HCT116 (cell line): ENCODE results near the gene PROKR2. TPM values are rescaled to one million over a fixed set of nuclear protein-coding genes. Genes with fewer than 3 reads are reported as not detected.

Experiments
- ATAC-seq: fragments of 200-7000 bp; cut with Tn5 transposase; 2 replicates; pipeline ENCODE4 v1.9.1; 2020; ENCODE audit warnings: mild to moderate bottlenecking, moderate library complexity
- BruUV-seq: library from RNA; stranded (reverse); fragments of 400-500 nt; replicated peaks from 2 replicates; lab custom pipeline; 2021; lab: Mats Ljungman, UMichigan
- CTCF ChIA-PET: fragments of 300-600 bp; sonication (Branson Sonifier 250); formaldehyde crosslinking; loops from one replicate; lab custom pipeline; 2021; ENCODE audit warnings: antibody characterized with exemption; lab: Charles Lee
- POLR2A ChIA-PET: fragments of 300-600, 350-600 bp; sonication (Branson Sonifier 250); formaldehyde crosslinking; loops from one replicate; lab custom pipeline; 2021; ENCODE audit warnings: antibody characterized with exemption; lab: Charles Lee
- RAD21 ChIA-PET, 2 experiments: fragments of 300-600 bp; sonication (Branson Sonifier 250); formaldehyde crosslinking; loops; one replicate each; lab custom pipeline; 2023; ENCODE audit warnings: low total read pairs in 2 of 2; ENCODE audit not compliant: uncharacterized antibody in 2 of 2, unreplicated experiment in 2 of 2, low non-redundant PET in 1 of 2; lab: Charles Lee
- DNase-seq: peaks from one replicate; pipeline ENCODE4 v3.0.0-alpha.2; 2010; ENCODE audit warnings: low read depth, low spot score
- H2AFZ ChIP-seq: fragments of 200-600 bp; shearing (Covaris generic), sonication (generic); 2 replicates; pipeline ENCODE4 v1.6.1; 2017; ENCODE audit warnings: low read depth, mixed run types, mixed read lengths, antibody characterized with exemption, low read length; ENCODE audit not compliant: poor library complexity, severe bottlenecking
- H3K27ac ChIP-seq: 2 replicates; pipeline ENCODE4 v1.5.1; 2012; ENCODE audit warnings: low read depth, low read length
- H3K27me3 ChIP-seq: fragments of 200-600 bp; sonication (generic); 2 replicates; pipeline ENCODE4 v1.6.1; 2016; ENCODE audit warnings: mixed run types, low read length, mixed read lengths; ENCODE audit not compliant: insufficient read depth
- H3K36me3 ChIP-seq, 2 experiments: fragments of 200-500 bp in 1 of 2; fragments of 200-600 bp in 1 of 2; sonication (Bioruptor generic) in 1 of 2; sonication (generic) in 1 of 2; 2 replicates each; pipeline versions ENCODE4 v1.5.1 to v1.6.1; 2014 to 2016; ENCODE audit warnings: low read length in 2 of 2, inconsistent platforms in 1 of 2, mixed read lengths in 1 of 2, mixed run types in 1 of 2; ENCODE audit not compliant: insufficient read depth in 2 of 2, control insufficient read depth in 1 of 2
- H3K4me1 ChIP-seq, 2 experiments: fragments of 200-600 bp in 1 of 2; sonication (generic) in 1 of 2; 2 replicates each; pipeline versions ENCODE4 v1.5.1 to v1.6.1; 2012 to 2017; ENCODE audit warnings: low read length in 2 of 2, inconsistent platforms in 1 of 2, mild to moderate bottlenecking in 1 of 2, mixed read lengths in 1 of 2, mixed run types in 1 of 2, moderate library complexity in 1 of 2; ENCODE audit not compliant: insufficient read depth in 2 of 2, control insufficient read depth in 1 of 2
- H3K4me2 ChIP-seq: fragments of 200-600 bp; sonication (generic); 2 replicates; pipeline ENCODE4 v1.6.1; 2017; ENCODE audit warnings: mixed run types, low read length, mixed read lengths
- H3K4me3 ChIP-seq, 2 experiments: fragments of 200-600 bp in 1 of 2; sonication (generic) in 1 of 2; replicated peaks in 1 of 2; 2 replicates each; pipeline ENCODE4 v1.5.1; 2011 to 2016; ENCODE audit warnings: low read length in 2 of 2, control low read depth in 1 of 2, low read depth in 1 of 2, mild to moderate bottlenecking in 1 of 2, mixed read lengths in 1 of 2, mixed run types in 1 of 2
- H3K79me2 ChIP-seq: fragments of 200-600 bp; sonication (generic); 2 replicates; pipeline ENCODE4 v1.6.1; 2017; ENCODE audit warnings: mild to moderate bottlenecking, mixed run types, low read length, moderate library complexity, mixed read lengths; ENCODE audit not compliant: insufficient read depth
- H3K9ac ChIP-seq: fragments of 200-600 bp; sonication (generic); 2 replicates; pipeline ENCODE4 v1.6.1; 2016; ENCODE audit warnings: low read length, mixed read lengths
- H3K9me2 ChIP-seq: fragments of 200-600 bp; sonication (generic), shearing (Covaris generic); 2 replicates; pipeline ENCODE4 v1.6.1; 2017; ENCODE audit warnings: mixed run types, mild to moderate bottlenecking, moderate library complexity; ENCODE audit not compliant: insufficient read depth
- H3K9me3 ChIP-seq, 2 experiments: fragments of 200-500 bp in 1 of 2; fragments of 200-600 bp in 1 of 2; sonication (Bioruptor generic) in 1 of 2; sonication (generic) in 1 of 2; 2 replicates each; pipeline ENCODE4 v1.6.1; 2014 to 2017; ENCODE audit warnings: low read length in 2 of 2, mixed read lengths in 2 of 2, inconsistent platforms in 1 of 2, low read depth in 1 of 2, mild to moderate bottlenecking in 1 of 2, mixed run types in 1 of 2, moderate library complexity in 1 of 2; ENCODE audit not compliant: control insufficient read depth in 1 of 2, insufficient read depth in 1 of 2
- H4K20me1 ChIP-seq: fragments of 200-600 bp; sonication (generic), shearing (Covaris generic); 2 replicates; pipeline ENCODE4 v1.6.1; 2017; ENCODE audit warnings: mixed run types, mild to moderate bottlenecking, moderate library complexity; ENCODE audit not compliant: insufficient read depth
- CBX3 ChIP-seq: IDR thresholded peaks from 2 replicates; pipeline ENCODE4 v1.6.1; 2012; ENCODE audit warnings: low read depth
- EZH2phosphoT487 ChIP-seq: fragments of 200-600 bp; IDR thresholded peaks from 2 replicates; pipeline ENCODE4 v1.6.1; 2018; ENCODE audit warnings: antibody characterized with exemption, borderline replicate concordance
- FOSL1 ChIP-seq: IDR thresholded peaks from 2 replicates; pipeline ENCODE4 v1.6.1; 2012; ENCODE audit warnings: low read depth
- POLR2A ChIP-seq: IDR thresholded peaks from 2 replicates; pipeline ENCODE4 v1.7.0; 2011; ENCODE audit warnings: borderline replicate concordance; ENCODE audit not compliant: insufficient read depth, insufficient read length; ENCODE audit errors: extremely low read depth
- RAD21 ChIP-seq: IDR thresholded peaks from 2 replicates; pipeline ENCODE4 v1.6.1; 2012; ENCODE audit warnings: low read depth, mild to moderate bottlenecking
- SIN3A ChIP-seq: IDR thresholded peaks from 2 replicates; pipeline ENCODE4 v1.6.1; 2012; ENCODE audit warnings: low read depth
- SP1 ChIP-seq: IDR thresholded peaks from 2 replicates; pipeline ENCODE4 v1.6.1; 2012; ENCODE audit warnings: low read depth
- SRF ChIP-seq: IDR thresholded peaks from 2 replicates; pipeline ENCODE4 v1.6.1; 2012; ENCODE audit warnings: low read depth
- TCF7L2 ChIP-seq: IDR thresholded peaks from 2 replicates; pipeline ENCODE4 v1.7.0; 2011; ENCODE audit warnings: borderline replicate concordance, inconsistent platforms; ENCODE audit not compliant: insufficient read depth, insufficient read length; ENCODE audit errors: extremely low read depth
- YY1 ChIP-seq: IDR thresholded peaks from 2 replicates; pipeline ENCODE4 v1.6.1; 2011; ENCODE audit warnings: low read length, low read depth, moderate library complexity, mild to moderate bottlenecking; ENCODE audit not compliant: insufficient replicate concordance; ENCODE audit errors: extremely low read depth
- ZFX ChIP-seq: fragments of 450-650 bp; IDR thresholded peaks from 2 replicates; pipeline ENCODE4 v1.6.1; 2017
- ZNF274 ChIP-seq: fragments of 200-500 bp; sonication (Bioruptor generic); IDR thresholded peaks from 2 replicates; pipeline ENCODE4 v1.6.1; 2014; ENCODE audit warnings: mild to moderate bottlenecking, low read depth, low read length, inconsistent platforms
- intact Hi-C: fragments of 100-400 bp; cut with micrococcal nuclease; formaldehyde crosslinking; loops from 2 replicates; pipeline ENCODE4 v1.10.0; 2022
- total RNA-seq: library from RNA; stranded (reverse); gene quantifications from one replicate; pipeline ENCODE4 v1.2.1, GENCODE V29; 2021; ENCODE audit not compliant: unreplicated experiment
- TF ChIP-seq, protein P1 (sequence below): IDR thresholded peaks from 2 replicates; pipeline ENCODE4 v1.6.1; 2012
- TF ChIP-seq, protein P2 (sequence below): IDR thresholded peaks from 2 replicates; pipeline ENCODE4 v1.6.1; 2012
- TF ChIP-seq, protein P3 (sequence below): IDR thresholded peaks from 2 replicates; pipeline ENCODE4 v1.6.1; 2012; ENCODE audit warnings: low read depth

The PROKR2 gene
- total RNA-seq, 1 experiment from 2014 or later = not detected

DNA sequence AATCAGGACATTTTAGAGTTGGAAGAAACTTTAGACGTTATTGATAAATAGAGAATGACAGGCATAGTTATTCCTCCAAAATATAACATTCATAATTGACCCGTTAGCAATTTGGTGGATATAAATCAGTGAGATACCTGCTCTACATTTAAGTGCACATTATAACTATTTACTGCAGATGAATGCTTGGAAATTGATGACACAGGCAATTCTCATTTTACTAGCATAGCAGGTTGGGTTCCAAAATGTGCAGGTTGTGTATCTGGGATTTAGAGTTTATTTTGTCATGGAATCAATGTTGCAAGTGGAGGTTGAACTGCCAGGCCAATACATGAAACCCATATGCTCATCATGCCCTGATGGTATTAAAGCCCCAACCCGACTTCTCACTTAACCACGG is 44.4 kb upstream of the PROKR2 start:
- no TSS peak for BruUV-seq
- ChIA-PET CTCF (no interaction called here), POLR2A (no interaction called here), RAD21 (no interaction called here)
- TF ChIP-seq SIN3A = no peak
- TF ChIP-seq, protein P1, sequence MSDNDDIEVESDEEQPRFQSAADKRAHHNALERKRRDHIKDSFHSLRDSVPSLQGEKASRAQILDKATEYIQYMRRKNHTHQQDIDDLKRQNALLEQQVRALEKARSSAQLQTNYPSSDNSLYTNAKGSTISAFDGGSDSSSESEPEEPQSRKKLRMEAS = no peak
- no peak for TF ChIP-seq SP1
- TF ChIP-seq CBX3 = no peak
- TF ChIP-seq RAD21 = no peak
- TF ChIP-seq FOSL1 = no peak
- no peak for TF ChIP-seq ZNF274
- TF ChIP-seq TCF7L2 = no peak
- no peak for TF ChIP-seq POLR2A
- TF ChIP-seq, protein P2, sequence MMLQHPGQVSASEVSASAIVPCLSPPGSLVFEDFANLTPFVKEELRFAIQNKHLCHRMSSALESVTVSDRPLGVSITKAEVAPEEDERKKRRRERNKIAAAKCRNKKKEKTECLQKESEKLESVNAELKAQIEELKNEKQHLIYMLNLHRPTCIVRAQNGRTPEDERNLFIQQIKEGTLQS = no peak
- TF ChIP-seq YY1 = no peak
- no peak for TF ChIP-seq SRF
- TF ChIP-seq EZH2phosphoT487 = no peak
- TF ChIP-seq, protein P3, sequence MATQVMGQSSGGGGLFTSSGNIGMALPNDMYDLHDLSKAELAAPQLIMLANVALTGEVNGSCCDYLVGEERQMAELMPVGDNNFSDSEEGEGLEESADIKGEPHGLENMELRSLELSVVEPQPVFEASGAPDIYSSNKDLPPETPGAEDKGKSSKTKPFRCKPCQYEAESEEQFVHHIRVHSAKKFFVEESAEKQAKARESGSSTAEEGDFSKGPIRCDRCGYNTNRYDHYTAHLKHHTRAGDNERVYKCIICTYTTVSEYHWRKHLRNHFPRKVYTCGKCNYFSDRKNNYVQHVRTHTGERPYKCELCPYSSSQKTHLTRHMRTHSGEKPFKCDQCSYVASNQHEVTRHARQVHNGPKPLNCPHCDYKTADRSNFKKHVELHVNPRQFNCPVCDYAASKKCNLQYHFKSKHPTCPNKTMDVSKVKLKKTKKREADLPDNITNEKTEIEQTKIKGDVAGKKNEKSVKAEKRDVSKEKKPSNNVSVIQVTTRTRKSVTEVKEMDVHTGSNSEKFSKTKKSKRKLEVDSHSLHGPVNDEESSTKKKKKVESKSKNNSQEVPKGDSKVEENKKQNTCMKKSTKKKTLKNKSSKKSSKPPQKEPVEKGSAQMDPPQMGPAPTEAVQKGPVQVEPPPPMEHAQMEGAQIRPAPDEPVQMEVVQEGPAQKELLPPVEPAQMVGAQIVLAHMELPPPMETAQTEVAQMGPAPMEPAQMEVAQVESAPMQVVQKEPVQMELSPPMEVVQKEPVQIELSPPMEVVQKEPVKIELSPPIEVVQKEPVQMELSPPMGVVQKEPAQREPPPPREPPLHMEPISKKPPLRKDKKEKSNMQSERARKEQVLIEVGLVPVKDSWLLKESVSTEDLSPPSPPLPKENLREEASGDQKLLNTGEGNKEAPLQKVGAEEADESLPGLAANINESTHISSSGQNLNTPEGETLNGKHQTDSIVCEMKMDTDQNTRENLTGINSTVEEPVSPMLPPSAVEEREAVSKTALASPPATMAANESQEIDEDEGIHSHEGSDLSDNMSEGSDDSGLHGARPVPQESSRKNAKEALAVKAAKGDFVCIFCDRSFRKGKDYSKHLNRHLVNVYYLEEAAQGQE = no peak
- no peak for TF ChIP-seq ZFX
- no peak overlapping the region for H3K4me2 ChIP-seq
- no peak overlapping the region for H2AFZ ChIP-seq
- no peaks in the 10 kb centered on the region for H3K79me2 ChIP-seq
- intact Hi-C loops = no loop called here
- H3K9me2 ChIP-seq = no peaks in the 10 kb centered on the region
- no peaks in the 10 kb centered on the region; a peak in 2 of 4 replicates for H3K9me3 ChIP-seq
- no peaks in the 10 kb centered on the region for H4K20me1 ChIP-seq
- peaks cover 0 to 15% of the 10 kb centered on the region in 2 experiments; a peak in 2 of 4 replicates for H3K4me1 ChIP-seq
- H3K27me3 ChIP-seq = no peaks in the 10 kb centered on the region
- no peak overlapping the region for H3K4me3 ChIP-seq
- ATAC-seq = no peak
- DNase-seq = no peak
- no peak overlapping the region for H3K27ac ChIP-seq
- H3K36me3 ChIP-seq = no peaks in the 10 kb centered on the region
- H3K9ac ChIP-seq = no peak overlapping the region
